HG02981 (cell line): ENCODE data around the gene CLSTN2.

Source experiments
- ATAC-seq: cut with Tn5 transposase; IDR thresholded peaks from one replicate; pipeline ENCODE4 v1.9.1; 2021; ENCODE audit warnings: mild to moderate bottlenecking, moderate library complexity; ENCODE audit not compliant: unreplicated experiment

Gene CLSTN2

DNA sequence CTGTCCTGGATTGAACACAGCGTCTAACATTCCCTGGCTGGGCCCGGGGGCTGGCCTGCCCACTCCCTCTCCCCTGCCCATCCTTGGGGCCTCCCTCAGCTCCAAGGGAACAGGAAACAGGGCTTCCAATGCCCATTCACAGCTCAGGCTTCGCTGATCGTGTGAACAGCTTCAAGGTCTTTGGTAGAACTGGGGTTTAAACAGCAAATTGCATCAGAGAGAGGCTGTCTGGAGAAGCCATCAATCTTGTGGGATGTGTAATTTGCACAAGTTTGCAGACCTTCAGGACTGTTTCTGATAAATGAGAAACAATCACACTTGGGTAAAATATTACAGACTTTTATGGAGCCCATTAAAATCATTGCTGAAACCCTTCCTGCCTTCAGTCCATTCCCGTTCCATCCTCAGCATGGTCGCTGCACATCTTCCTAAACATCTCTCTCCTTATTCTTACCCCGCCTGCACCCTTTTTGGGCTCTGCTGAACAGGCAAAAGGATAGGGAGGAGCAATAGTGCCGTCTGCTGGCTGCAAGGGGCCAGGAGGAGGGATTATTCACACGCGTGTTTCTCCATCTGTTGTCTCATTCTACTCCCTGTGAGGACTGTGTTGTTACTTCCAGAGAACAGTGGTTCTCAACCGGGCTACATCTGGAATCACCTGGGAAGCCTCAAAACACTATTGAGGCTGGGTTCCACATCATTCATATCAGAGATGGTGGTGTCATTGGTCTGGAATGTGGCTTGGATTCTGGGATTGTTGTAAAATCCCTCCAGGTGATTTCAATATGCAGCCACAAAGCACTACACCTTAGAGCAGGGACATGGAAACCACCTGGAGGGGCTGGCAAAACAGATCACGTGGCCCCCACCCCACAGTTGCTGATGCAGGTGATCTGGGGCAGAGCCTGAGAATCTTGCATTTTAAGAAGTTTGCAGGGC lies 116.3 kb downstream of the CLSTN2 start:
- ATAC-seq, result no peak

DNA sequence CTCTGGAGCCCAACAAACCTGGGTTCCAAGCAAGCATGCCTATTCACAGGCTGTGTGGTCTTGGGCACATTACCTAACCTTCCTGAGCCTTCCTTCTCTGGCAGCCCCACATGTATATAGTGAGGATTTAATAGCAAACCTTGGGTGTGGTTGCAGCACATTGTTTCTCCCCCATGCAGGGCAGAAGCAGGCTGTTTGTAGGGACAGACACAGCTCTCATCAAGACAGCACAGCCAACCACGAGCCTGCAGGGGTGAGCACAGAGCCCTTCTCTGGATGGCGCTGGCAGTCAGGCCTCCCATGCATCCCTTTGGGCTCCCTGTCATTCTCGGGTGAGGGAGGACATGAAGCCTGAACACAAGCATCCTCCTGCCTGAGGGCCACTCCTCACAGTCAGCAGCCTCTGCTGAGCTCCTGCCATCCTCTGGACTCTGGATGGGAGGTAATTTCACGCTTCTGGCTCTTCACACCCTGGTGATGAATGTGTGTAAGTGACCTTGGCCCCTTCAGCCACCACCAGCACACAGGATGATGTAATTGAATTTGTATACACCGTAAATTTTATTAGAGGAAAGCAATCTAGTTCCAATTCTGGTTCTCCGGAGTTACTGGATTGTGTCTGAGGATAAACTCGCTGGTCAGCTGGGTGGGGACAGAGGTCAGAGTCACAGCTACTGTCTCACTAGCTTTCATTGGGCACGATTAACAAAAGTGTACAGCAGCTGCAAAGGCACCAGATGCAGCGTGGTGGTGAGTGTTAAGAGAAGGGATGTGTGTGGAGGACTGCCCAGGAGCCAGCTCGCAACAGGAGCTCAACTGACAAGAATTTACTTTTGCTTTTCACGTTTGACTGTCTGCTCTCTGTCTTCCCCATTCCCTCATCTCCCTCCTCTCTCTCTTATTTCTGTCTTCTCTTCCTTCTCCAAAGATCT lies 118.1 kb downstream of the CLSTN2 start:
- ATAC-seq, result no peak

DNA sequence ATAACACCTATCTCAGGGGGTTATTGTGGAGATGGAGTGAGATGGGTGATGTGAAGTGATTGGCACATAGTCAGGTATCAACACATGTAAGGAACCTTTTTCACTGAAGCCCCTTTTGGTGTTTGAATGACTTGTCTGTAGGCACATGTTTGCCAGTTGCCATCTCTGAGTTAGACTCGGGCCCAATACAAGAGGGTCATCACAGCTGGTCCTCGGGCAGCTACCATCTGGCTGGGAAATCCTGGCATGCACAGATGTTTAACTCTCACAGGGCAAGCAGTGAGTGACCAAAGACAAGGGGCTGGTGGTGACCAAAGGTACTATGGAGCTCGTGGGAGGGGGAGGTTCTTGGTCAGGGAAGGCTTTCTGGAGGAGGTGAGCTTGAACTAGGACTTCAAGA lies 118.8 kb downstream of the CLSTN2 start:
- no peak for ATAC-seq

DNA sequence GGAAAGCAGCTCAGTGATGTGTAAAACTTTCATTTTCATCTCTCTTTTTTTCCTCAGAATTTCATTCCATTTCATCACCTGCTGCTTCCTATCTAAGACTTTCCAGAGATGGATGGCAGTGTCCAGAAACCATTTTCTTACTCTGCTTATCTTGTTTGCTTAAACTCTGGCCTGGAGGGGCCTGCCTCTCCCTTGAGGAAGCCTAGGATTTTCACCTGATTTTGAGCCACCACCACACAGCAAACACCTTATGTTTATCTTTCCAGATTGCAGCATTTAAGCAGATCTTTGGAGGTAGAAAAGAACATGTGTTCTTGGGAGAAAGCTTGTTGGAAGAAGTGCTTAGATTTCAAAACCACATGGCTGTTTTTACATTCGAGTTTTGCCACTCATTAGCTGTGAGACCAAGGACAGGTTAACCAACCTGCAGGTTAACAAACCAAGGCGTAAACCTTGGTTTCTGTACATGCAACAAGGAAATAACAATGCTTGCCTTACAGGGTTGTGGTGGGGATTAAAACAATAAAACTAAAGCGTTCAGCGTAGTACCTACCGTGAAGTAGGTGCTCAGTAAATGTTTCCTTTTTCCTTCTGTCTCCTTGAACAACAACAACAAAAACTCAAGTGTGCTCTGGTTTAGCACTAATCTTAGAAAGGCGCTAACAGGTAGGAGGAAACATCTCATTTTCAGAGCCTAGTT lies 120.3 kb downstream of the CLSTN2 start:
- ATAC-seq, result no peak

DNA sequence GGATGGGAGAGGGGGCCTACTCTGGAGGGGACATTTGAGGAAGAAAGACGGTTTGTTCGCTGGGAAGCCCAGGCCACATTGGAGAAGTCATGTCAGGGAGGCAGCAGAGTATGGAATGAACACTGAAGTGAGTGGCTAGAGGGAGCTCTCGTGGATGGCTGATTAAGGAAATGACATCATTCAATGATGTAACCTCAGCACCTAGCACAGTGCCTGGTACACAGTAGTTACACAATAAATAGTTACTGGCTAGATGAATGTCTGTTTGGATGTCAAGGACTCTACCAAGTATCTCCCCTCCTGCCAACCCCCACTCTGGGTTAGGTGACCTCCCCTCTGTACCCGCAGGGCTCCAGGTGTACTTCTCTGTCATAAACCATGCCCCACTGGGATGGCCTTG lies 121.1 kb downstream of the CLSTN2 start:
- no peak for ATAC-seq

DNA sequence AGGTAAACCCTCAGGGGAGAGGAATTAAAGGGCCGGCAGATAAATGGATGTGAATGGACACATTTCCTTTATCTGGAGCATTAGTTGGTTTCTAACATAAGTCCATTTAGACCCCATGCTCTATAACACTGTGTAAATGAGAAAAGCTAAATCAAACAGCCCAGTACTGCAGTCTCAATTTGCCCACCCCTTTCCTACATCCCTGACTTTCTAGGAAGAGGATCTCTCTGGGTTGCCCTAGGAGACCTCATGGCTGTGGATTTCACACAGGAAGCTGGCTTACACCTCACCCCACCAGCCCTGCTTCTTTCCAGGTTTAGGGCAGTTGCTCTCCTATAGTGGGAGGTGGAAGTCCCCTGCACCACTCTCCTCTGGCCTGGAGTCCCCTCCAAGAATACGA lies 126.2 kb downstream of the CLSTN2 start:
- ATAC-seq, result no peak

DNA sequence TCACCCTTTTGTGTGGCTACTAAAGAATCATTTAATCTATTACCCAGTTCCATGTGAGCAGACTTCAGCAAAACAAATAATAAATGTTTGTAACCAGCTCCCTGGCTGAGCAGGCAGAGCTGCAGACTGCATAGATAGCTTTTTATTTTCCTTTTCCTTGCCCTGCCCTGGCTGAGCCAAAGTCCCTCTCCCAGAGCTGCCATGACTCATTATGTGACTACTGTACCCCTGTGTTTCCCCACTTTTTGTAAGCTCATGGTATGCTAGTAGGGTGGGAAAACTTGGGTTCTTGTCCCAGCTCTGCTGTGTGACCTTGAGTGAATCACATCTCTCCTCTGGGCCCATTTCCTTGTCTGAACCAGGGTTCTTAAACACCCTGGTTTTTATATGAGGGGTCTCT lies 127.5 kb downstream of the CLSTN2 start:
- no peak for ATAC-seq

DNA sequence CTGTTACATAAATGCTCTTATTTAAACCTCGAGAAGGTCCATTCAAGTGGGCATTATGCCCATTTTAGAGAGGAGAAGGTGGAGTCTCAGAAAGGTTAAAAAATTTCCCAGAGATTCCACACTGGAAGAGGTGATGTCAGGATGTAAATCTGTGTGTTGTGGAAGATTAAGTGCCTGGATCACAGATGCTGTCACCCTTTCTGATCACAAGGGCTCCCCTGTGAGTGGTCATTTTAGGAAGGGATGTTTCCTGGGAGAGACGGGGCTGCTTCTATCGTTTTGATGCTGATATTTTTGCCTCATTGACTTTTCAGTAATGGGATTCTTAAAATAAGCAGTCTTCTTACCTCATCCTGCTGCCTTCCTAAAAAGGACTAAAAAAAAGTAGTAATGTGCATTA lies 132.5 kb downstream of the CLSTN2 start:
- no peak for ATAC-seq

DNA sequence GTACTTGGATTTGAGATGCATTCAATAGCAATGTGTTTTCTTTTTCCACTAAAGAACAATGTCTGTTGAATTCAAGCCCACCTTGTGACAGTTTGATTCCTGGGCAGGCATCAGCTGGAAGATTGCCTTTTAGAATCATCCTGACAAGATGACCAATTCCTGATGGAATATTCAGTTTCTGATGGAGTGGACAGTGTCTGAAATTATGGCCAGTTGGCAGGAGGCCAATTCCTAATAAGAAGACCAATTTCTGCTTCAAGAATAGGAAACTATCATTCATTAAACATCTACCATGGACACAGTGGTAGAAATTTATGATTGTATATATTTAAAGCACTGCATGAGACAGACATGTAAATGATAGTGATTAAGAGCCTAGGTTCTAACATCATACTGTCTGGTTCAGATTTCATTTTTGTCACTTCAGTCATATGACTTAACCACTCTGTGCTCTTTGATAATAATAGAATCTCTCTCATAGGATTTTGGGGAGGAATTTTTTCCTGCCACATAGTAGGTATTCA lies 133.6 kb downstream of the CLSTN2 start:
- no peak for ATAC-seq

DNA sequence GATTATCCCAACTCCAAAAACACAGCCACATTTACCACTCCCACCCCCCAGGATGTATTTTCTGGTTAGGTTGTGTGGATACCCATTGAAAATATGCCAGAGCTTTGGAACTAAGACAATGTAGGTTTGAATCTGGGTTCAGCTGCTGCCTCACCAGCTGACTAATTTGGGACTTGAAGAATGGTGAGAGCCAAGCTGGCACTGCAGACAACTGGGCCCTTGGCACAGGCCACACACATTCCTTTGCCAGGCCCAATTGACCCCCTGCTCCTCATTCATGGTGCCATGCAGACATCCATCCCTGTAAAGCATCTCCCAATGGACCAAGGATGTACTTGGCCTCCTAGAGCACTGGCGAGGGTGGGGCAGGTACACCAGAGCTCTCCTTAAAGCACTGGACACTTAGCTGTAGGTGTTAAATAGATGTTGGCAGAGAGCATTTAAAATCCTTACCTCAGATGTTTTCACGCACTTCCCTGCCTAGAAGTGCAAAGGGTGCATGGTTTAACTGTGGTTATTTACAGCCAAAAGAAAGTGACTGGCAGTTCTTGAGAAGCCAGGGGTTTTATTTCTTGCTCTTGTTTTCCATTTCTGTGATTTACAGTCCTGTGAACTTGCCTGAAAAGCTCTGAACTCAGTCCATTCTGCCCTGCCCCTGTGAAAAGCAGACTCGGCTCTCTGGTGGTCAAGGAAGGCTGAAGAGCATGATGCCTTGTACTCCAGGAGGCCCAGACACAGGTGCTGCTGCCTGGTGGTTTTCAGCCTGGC lies 138.5 kb downstream of the CLSTN2 start:
- ATAC-seq, result no peak

DNA sequence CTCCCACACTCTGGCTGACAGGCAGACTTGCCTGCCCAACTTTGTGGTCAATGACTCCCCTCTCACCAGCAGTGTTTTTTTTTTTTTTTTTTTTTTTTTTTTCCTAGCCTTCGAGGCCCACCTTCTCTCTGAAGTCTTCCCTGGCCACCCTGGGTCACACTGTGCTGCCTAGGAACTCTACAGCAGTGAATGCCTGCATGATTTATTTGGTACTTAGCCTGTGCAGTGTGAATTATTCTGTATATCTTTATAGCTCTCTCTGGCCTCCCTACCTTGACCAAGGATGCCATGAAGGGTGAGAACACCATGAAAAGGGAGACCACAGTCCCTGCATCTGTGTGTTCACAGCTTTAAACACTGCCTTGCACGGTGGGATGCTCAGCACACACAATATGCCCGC lies 141.6 kb downstream of the CLSTN2 start:
- ATAC-seq, result no peak

DNA sequence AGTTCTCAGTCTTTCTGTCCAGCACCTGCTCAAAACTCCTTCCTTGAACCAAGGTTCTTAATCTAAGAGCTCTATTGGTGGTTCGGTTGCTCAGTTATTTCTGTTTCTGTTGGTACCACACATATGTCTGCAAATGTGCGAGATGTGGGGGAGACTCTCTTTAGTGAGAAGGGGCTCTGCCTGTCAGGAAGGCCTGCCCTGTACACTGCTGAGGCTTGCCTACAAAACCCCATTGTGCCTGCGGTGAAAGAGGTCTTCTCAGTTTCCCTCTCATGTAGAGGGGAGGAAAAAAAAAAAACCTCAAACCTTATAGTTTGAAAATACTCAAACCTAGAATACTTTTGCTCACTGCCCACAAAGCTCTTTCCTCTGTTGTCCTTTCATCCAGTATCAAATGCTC lies 142.4 kb downstream of the CLSTN2 start:
- no peak for ATAC-seq

DNA sequence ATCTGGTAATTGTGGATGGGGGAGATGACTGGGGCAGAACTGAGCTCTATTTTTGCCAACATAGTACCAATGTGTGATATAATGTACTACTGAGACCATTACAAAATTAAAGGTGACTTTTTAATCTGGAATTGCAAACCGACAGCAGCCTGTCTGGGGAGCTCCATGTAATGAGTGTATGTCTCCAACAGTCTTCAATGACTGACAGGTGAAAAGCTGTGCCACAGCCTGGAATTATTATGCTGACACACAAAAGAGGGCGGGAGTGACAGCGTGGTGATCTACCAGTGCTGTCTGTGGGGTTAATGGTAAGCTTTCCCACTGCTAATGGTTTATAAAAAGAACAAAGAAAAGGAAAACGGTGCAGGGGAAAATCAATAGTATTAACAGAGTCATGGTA lies 143.4 kb downstream of the CLSTN2 start:
- ATAC-seq, result no peak

DNA sequence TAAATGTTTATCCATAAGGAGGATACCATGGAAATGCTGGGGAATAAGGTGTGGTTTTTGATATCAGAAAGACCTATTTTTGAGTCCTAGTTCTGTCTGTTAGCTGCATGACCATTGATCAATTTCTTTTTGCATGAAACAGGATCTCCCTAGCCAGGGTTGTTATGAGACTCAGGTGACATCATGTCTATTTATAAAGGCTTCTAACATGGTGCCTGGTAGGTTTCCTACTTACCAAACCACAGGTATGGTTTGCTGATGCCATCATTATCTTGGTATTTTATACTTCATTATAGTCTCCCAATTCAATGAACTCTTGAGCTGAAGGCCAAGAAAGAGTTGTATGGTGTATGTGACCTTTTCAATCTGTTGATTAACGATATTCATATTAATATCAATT lies 144.0 kb downstream of the CLSTN2 start:
- no peak for ATAC-seq

DNA sequence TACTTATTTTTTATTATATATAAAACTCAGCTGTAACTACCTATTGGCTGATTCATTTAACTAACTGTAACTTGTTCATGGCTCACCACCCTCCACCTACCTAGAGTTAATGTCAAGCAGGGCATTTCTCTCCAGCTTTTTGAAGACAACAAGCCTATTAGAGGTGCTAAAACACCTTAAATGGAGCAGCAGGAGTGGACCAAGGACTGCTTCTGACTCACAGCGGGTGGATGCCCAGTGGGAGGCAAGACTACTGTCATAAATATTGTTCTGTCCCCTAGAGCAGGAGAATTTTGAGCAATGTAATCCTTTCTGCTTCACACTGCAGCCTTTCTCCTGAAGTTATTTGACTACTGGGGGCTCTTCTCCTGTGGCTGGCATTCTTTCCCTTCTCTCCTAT lies 146.9 kb downstream of the CLSTN2 start:
- no peak for ATAC-seq

DNA sequence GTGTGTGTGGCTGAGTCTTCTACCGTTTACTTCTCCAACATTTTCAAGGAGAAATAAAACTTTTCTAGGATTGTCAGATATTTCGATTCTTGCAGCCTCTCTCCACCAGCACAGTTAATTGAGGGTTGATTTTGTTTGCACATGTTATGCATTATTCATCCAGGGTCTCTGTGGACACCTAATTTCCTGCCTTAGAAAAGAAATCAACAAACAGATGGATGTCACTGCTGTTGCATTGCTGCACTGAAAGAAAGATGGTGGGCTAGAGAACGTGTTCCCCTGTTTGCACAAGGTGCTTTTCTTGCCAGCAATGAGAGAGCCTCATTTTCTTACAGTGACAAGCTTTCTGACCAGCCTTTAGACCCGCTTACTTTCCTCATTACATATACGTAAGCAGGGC lies 150.0 kb downstream of the CLSTN2 start:
- no peak for ATAC-seq

DNA sequence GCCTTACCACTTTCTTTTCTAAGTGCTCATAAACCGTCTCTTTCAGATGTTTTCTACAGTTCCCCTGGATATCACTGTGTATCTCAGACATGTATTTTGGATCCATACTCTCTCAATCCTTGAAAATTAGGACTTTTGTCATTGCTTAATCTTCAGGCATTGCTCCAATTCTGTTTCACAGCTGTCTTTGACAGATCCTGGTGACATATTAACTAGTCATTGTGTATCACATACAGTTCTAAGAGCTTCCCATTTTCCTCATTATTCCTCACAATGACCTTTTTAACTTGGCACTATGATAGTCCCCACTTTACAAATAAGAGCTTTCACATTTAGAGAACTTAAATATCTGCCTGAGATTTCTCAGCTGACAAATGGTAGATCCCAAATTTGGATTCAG lies 151.7 kb downstream of the CLSTN2 start:
- ATAC-seq, result no peak

DNA sequence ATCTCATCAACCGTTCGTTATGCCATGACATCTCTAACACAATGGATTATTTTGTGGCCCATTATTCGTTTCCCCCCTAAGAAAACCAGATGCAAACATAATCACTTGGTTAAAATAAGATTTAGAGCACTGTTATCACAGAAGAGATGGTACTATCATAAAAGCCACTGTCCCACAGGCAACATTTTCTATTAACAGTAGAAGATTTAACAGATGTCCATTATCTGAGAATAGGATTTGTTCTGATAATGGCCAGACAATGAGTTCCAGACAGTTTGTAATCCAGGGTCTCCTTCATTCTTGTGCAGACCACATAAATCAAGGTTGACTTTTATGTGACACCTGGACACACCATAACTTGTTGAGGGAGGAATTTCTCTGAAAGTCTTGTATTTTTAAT lies 153.1 kb downstream of the CLSTN2 start:
- ATAC-seq, result no peak

DNA sequence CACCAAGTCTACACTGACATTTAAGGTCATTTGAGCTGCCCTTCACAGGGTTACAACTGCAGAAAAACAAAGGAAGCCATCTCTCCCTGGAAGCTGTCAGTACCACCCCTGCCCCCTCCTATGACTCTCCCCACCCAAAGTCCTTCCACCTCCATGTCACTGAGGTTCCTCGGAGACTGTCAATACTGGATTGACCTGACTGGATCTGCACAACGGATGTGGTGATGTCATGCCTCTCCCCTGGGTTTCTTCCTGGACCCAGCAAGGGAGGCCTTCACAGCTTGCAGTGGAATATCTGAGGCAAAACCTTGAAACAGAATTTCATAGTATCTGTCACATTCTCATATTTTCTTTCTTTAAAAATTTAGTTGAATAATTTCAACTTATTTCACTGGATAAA lies 153.5 kb downstream of the CLSTN2 start:
- no peak for ATAC-seq

DNA sequence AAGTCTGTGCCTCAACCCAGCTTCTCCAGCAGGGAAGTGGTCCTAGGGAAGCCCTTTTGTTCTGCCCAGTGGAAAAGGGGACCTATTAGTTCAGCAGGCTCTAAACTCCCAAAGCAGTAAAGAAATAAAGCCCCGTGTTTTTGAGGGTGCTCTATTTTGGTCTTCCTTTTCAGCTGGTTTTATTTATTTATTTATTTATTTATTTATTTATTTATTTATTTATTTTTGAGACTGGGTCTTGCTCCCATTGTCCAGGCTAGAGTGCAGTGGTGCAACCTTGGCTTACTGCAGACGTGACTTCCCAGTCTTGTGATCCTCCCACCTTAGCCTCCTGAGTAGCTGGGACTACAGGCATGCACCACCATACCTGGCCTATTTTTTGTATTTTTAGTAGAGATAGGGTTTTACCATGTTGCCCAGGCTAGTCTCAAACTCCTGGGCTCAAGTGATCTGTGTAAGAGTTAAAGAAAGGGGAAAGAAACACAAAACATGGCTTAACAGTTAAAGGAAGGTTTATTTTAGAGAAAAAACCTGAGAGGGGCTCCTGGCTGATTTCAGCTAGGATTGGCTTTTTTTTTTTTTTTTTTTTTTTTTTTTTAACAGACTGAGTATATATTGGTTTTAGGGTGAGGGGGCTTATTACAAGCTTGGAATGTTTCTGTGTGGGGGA lies 154.6 kb downstream of the CLSTN2 start:
- no peak for ATAC-seq
